Measurements from ENCODE around the gene ANKRD44.

ANKRD44 gene

DNA sequence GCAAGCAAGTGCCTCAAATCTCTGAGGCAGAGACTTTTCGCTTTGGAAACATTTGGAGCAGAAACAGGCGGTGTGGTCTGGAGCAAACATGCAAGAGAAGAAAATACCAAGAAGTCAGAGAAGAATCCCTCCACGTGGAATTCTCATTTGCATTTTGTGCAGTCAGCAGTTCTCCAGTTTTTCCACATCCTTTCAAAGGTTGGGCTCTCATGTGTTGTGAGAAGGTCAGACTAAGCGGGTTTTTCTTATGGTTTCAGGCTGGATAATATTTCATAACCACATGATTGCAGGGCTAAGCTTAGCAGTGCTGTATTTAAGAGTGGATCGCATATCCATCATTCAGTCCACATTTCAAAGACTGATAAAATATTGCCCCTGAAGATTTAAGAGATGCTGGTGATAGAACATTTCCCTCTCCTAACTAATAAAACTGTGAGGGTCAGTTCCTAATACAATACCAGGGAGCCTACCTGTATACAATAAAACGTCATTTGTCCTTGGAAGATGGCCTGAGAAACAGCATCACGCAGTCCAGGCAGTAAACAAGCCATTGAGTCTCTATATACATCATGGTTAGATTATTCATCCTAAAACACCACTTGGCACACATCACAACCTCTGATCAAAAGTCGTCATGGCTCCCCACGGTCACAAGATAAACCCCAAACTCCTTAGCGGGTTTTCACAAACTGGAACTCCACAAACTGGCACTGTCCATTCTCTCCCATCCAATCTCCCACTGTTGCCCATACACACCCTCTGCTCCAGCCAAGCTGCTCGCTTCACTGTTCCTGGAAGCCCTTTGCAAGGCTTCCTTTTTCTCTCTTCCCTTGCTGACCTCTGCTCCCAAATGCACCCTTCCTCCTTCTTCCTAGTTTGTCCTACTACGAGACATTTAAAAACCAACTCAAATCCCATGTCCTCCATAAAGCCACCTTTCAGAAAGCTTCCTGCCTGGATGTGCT lies 31.5 kb downstream of the ANKRD44 start:
- H3K27me3 ChIP-seq (ENCODE audit: insufficient read depth, low read length) = no peaks in the 10 kb centered on the region
- peak overlapping the region; percentile 1 for H3K27ac ChIP-seq (ENCODE audit: low read depth, low read length, poor library complexity, severe bottlenecking)
- no peaks in the 10 kb centered on the region for H4K20me1 ChIP-seq (ENCODE audit: insufficient read depth, low read length)
- H3K36me3 ChIP-seq (ENCODE audit: insufficient read depth, low read length) = no peaks in the 10 kb centered on the region
- peaks cover 28% of the 10 kb centered on the region for H3K4me1 ChIP-seq (ENCODE audit: insufficient read depth, low read length, severe bottlenecking)
- H3K4me3 ChIP-seq (ENCODE audit: low read depth, low read length, poor library complexity, severe bottlenecking) = no peak overlapping the region
- TF ChIP-seq, protein P1, sequence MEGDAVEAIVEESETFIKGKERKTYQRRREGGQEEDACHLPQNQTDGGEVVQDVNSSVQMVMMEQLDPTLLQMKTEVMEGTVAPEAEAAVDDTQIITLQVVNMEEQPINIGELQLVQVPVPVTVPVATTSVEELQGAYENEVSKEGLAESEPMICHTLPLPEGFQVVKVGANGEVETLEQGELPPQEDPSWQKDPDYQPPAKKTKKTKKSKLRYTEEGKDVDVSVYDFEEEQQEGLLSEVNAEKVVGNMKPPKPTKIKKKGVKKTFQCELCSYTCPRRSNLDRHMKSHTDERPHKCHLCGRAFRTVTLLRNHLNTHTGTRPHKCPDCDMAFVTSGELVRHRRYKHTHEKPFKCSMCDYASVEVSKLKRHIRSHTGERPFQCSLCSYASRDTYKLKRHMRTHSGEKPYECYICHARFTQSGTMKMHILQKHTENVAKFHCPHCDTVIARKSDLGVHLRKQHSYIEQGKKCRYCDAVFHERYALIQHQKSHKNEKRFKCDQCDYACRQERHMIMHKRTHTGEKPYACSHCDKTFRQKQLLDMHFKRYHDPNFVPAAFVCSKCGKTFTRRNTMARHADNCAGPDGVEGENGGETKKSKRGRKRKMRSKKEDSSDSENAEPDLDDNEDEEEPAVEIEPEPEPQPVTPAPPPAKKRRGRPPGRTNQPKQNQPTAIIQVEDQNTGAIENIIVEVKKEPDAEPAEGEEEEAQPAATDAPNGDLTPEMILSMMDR (IDR thresholded peaks at IDR 0.05; ENCODE audit: low read length) = no peak
- TF ChIP-seq EZH2 (IDR thresholded peaks at IDR 0.05; ENCODE audit: borderline replicate concordance, low read length) = no peak
- H3K9me2 ChIP-seq (ENCODE audit: low read depth, low read length) = no peaks in the 10 kb centered on the region
- H2AFZ ChIP-seq (ENCODE audit: low read length) = no peak overlapping the region
- H3K9me3 ChIP-seq (ENCODE audit: low read length) = no peaks in the 10 kb centered on the region
- H3F3A ChIP-seq (ENCODE audit: insufficient read depth, low read length) = no peaks in the 10 kb centered on the region
- peaks cover 52% of the 10 kb centered on the region for H3K79me2 ChIP-seq (ENCODE audit: insufficient read depth, low read length)
- H3K9ac ChIP-seq (ENCODE audit: low read length) = no peak overlapping the region
- H3K4me2 ChIP-seq (ENCODE audit: low read length) = no peak overlapping the region

DNA sequence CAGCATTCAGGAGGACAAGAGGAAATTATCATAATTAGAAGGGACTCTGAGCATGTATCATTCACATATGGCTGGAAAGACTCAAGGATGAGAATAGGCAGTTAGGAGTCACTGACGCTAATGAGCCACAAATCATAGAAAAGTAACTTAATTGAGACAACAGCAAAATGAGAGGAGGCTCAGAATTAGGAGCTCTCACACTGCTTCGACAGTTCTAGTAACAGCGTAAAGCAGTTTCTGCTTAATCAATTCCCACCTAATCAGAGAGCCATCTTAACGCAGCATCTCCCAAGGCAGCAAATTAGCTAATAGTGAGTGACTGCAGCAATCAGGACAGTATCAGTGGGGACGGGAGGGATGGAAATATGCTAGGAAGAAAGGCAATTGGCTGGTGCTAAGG lies 32.8 kb downstream of the ANKRD44 start:
- Histone ChIP-seq H3K9me2 (ENCODE audit: low read depth, low read length) (no peaks in the 10 kb centered on the region), H4K20me1 (ENCODE audit: insufficient read depth, low read length) (no peaks in the 10 kb centered on the region)

DNA sequence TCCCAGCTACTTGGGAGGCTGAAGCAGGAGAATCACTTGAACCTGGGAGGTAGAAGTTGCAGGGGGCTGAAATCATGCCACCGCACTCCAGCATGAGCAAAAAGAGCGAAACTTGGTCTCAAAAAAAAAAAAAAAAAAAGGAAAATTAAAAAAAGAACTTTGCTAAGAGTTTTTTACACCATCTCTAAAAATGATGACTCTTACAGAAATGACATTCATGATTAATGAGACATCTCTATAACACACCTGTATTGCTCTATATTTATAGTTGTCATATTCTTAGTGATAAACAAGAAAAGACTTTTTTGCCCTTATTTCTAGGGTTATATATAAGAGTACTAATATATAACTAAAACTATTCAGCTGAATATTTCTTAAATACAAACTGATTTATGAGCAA lies 34.4 kb downstream of the ANKRD44 start:
- Histone ChIP-seq H3K4me3 (ENCODE audit: low read depth, low read length, poor library complexity, severe bottlenecking) (no peak overlapping the region), H3K27ac (ENCODE audit: low read depth, low read length, poor library complexity, severe bottlenecking) (no peak overlapping the region), H3K9me3 (ENCODE audit: low read length) (no peaks in the 10 kb centered on the region), H3K9me2 (ENCODE audit: low read depth, low read length) (no peaks in the 10 kb centered on the region), H3K79me2 (ENCODE audit: insufficient read depth, low read length) (peaks cover 30% of the 10 kb centered on the region), H2AFZ (ENCODE audit: low read length) (no peak overlapping the region), H3K9ac (ENCODE audit: low read length) (no peak overlapping the region), H3K36me3 (ENCODE audit: insufficient read depth, low read length) (no peaks in the 10 kb centered on the region), H3F3A (ENCODE audit: insufficient read depth, low read length) (no peaks in the 10 kb centered on the region), H3K27me3 (ENCODE audit: insufficient read depth, low read length) (no peaks in the 10 kb centered on the region), H3K4me2 (ENCODE audit: low read length) (no peak overlapping the region), H3K4me1 (ENCODE audit: insufficient read depth, low read length, severe bottlenecking) (peaks cover 22% of the 10 kb centered on the region), H4K20me1 (ENCODE audit: insufficient read depth, low read length) (no peaks in the 10 kb centered on the region)
- TF ChIP-seq, protein P1 (IDR thresholded peaks at IDR 0.05; ENCODE audit: low read length) = no peak
- no peak for TF ChIP-seq EZH2 (IDR thresholded peaks at IDR 0.05; ENCODE audit: borderline replicate concordance, low read length)

More for the DNA sequence above, 32.8 kb downstream of the ANKRD44 start:
- Histone ChIP-seq H3K9ac (ENCODE audit: low read length) (no peak overlapping the region), H2AFZ (ENCODE audit: low read length) (no peak overlapping the region), H3K4me3 (ENCODE audit: low read depth, low read length, poor library complexity, severe bottlenecking) (no peak overlapping the region), H3K4me1 (ENCODE audit: insufficient read depth, low read length, severe bottlenecking) (peaks cover 28% of the 10 kb centered on the region), H3K36me3 (ENCODE audit: insufficient read depth, low read length) (no peaks in the 10 kb centered on the region), H3K79me2 (ENCODE audit: insufficient read depth, low read length) (peaks cover 42% of the 10 kb centered on the region), H3F3A (ENCODE audit: insufficient read depth, low read length) (no peaks in the 10 kb centered on the region), H3K4me2 (ENCODE audit: low read length) (no peak overlapping the region), H3K9me3 (ENCODE audit: low read length) (no peaks in the 10 kb centered on the region), H3K27me3 (ENCODE audit: insufficient read depth, low read length) (no peaks in the 10 kb centered on the region), H3K27ac (ENCODE audit: low read depth, low read length, poor library complexity, severe bottlenecking) (no peak overlapping the region)
- TF ChIP-seq, protein P1 (IDR thresholded peaks at IDR 0.05; ENCODE audit: low read length) = no peak
- TF ChIP-seq EZH2 (IDR thresholded peaks at IDR 0.05; ENCODE audit: borderline replicate concordance, low read length) = no peak
